Heart left ventricle (tissue), 13 donors: ENCODE data around the gene RASGRP1.

Source experiments
- POLR2A ChIP-seq, 2 donors: fragments of 450-650 bp; IDR thresholded peaks; one replicate each; pipeline ENCODE4 v1.6.1; 2017; ENCODE audit warnings: antibody characterized with exemption in 2 of 2, mild to moderate bottlenecking in 2 of 2, moderate library complexity in 2 of 2
- TF ChIP-seq, protein P1 (sequence below), 12 donors: fragments of 200-600 bp; sonication (generic) in 4 of 12; IDR thresholded peaks; one replicate each; pipeline versions ENCODE4 v1.5.0 to v1.8.0; 2018 to 2022; ENCODE audit warnings: antibody characterized with exemption in 12 of 12, mild to moderate bottlenecking in 5 of 12
- donor health status: ischemic (EF 13 %, LVEDD 7.1; RV severe dilation, severe dysfunction).
- donor health status: DM: no; HTN: yes; CAD: no.
- donor health status: DM: no; HTN: no; CAD: no.
- donor health status: ischemic (EF 25% LVEDD 6.9; RV normal size, moderate dysfunction).
- donor health status: ischemic (EF 25% LVEDD 5.7; RV mildly dilated, moderate dysfunction).
- donor health status: ischemic (EF 35%, LVEDD 5.7; RV mildly dilated, moderate dysfunction).
- donor health status: nonischemic (EF 11% LVEDD 7.7; RV severe dilation, severe dysfunction).
- donor health status: DM: yes; HTN: yes; CAD: no.
- donor health status: PGD.
- donor health status: ischemic (EF 29% LVEDD 5.4; RV normal size, mild dysfunction).
- donor health status: nonischemic (EF 23%, LVEDD 6.1; RV moderate dilation, normal function).

- no peak for TF ChIP-seq POLR2A (IDR thresholded peaks at IDR 0.05)
- TF ChIP-seq, protein P1, sequence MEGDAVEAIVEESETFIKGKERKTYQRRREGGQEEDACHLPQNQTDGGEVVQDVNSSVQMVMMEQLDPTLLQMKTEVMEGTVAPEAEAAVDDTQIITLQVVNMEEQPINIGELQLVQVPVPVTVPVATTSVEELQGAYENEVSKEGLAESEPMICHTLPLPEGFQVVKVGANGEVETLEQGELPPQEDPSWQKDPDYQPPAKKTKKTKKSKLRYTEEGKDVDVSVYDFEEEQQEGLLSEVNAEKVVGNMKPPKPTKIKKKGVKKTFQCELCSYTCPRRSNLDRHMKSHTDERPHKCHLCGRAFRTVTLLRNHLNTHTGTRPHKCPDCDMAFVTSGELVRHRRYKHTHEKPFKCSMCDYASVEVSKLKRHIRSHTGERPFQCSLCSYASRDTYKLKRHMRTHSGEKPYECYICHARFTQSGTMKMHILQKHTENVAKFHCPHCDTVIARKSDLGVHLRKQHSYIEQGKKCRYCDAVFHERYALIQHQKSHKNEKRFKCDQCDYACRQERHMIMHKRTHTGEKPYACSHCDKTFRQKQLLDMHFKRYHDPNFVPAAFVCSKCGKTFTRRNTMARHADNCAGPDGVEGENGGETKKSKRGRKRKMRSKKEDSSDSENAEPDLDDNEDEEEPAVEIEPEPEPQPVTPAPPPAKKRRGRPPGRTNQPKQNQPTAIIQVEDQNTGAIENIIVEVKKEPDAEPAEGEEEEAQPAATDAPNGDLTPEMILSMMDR (IDR thresholded peaks at IDR 0.05): no peak
Observed at GRCh38 chr15:38521316-38521715, 43.3 kb downstream of the RASGRP1 start.
